ENCODE results near the gene EGLN2.
A peak's percentile ranks its signal among the peaks of the same experiment; 100 is the strongest.

Gene EGLN2

GRCh38 chr19:40805258-40805868, 6.4 kb downstream of the EGLN2 start:
- no peak for DNase-seq (ENCODE audit: low spot score)
- in situ Hi-C loops (cut with MboI; ENCODE audit: low sequenced_read_pairs, unreplicated experiment), result no loop called here
- TF ChIP-seq CTCF (IDR thresholded peaks at IDR 0.05; ENCODE audit: borderline replicate concordance, control extremely low read depth, extremely low read depth, insufficient read depth, missing control alignments), result no peak

- in situ Hi-C loops (cut with MboI; ENCODE audit: low sequenced_read_pairs, unreplicated experiment), result no loop called here
- peak; percentile 84 for DNase-seq (ENCODE audit: low spot score)
- TF ChIP-seq CTCF (IDR thresholded peaks at IDR 0.05; ENCODE audit: borderline replicate concordance, control extremely low read depth, extremely low read depth, insufficient read depth, missing control alignments), result peak; percentile 61
These were observed 7.6 kb downstream of the EGLN2 start for GRCh38 chr19:40806423-40807146.

GRCh38 chr19:40807147-40808020, 8.4 kb downstream of the EGLN2 start:
- DNase-seq (ENCODE audit: low spot score), result no peak
- TF ChIP-seq CTCF (IDR thresholded peaks at IDR 0.05; ENCODE audit: borderline replicate concordance, control extremely low read depth, extremely low read depth, insufficient read depth, missing control alignments), result no peak
- in situ Hi-C loops (cut with MboI; ENCODE audit: low sequenced_read_pairs, unreplicated experiment), result no loop called here

GRCh38 chr19:40808021-40808325, 9.0 kb downstream of the EGLN2 start:
- no peak for DNase-seq (ENCODE audit: low spot score)
- in situ Hi-C loops (cut with MboI; ENCODE audit: low sequenced_read_pairs, unreplicated experiment), result no loop called here
- no peak for TF ChIP-seq CTCF (IDR thresholded peaks at IDR 0.05; ENCODE audit: borderline replicate concordance, control extremely low read depth, extremely low read depth, insufficient read depth, missing control alignments)

GRCh38 chr19:40808497-40808896, 9.5 kb downstream of the EGLN2 start:
- no peak for TF ChIP-seq CTCF (IDR thresholded peaks at IDR 0.05; ENCODE audit: borderline replicate concordance, control extremely low read depth, extremely low read depth, insufficient read depth, missing control alignments)

GRCh38 chr19:40809358-40810086, 10.5 kb downstream of the EGLN2 start:
- DNase-seq (ENCODE audit: low spot score), result no peak
- in situ Hi-C loops (cut with MboI; ENCODE audit: low sequenced_read_pairs, unreplicated experiment), result loop anchor here (10.0 kb wide), 1 partner anchor 155 kb away; no protein-coding TSS in a partner anchor
- TF ChIP-seq CTCF (IDR thresholded peaks at IDR 0.05; ENCODE audit: borderline replicate concordance, control extremely low read depth, extremely low read depth, insufficient read depth, missing control alignments), result no peak

More at GRCh38 chr19:40808497-40808896, 9.5 kb downstream of the EGLN2 start:
- DNase-seq (ENCODE audit: low spot score), result no peak
- in situ Hi-C loops (cut with MboI; ENCODE audit: low sequenced_read_pairs, unreplicated experiment), result no loop called here
